Body of pancreas (tissue), 4 donors: ENCODE results near the gene DHX34. TPM values are rescaled to one million over a fixed set of nuclear protein-coding genes. Genes with fewer than 3 reads are reported as not detected.
"Not testable (repeated sequence)": the region's sequence is repeated elsewhere in the genome, so short reads cannot be mapped to it uniquely, and the experiment has no call there.

Source experiments
- ATAC-seq: fragments of 150-250 bp; one replicate; pipeline ENCODE4 v1.9.1; 2016
- DNase-seq, 4 donors: peaks; one replicate each; pipeline ENCODE4 v3.0.0-alpha.2; 2019
- H3K27ac ChIP-seq, 4 donors: fragments of 200-600 bp; sonication (generic); 1 replicate in 3 of 4; 2 replicates in 1 of 4; pipeline versions ENCODE4 v1.5.1 to v1.6.1; 2016 to 2019; ENCODE audit warnings: mild to moderate bottlenecking in 1 of 4, mixed read lengths in 1 of 4, moderate library complexity in 1 of 4
- H3K27me3 ChIP-seq, 2 donors: fragments of 200-600 bp; sonication (generic); one replicate each; pipeline ENCODE4 v1.6.0; 2016; ENCODE audit warnings: mild to moderate bottlenecking in 1 of 2
- H3K36me3 ChIP-seq, 2 donors: fragments of 200-600 bp; sonication (generic); replicated peaks in 1 of 2; 2 replicates each; pipeline ENCODE4 v1.5.1; 2016; ENCODE audit warnings: low read depth in 2 of 2; ENCODE audit not compliant: insufficient read depth in 1 of 2
- H3K4me1 ChIP-seq: fragments of 200-600 bp; sonication (generic); one replicate; pipeline ENCODE4 v1.6.0; 2016
- H3K4me3 ChIP-seq, 2 donors: fragments of 200-600 bp; sonication (generic); 1 replicate in 1 of 2; 2 replicates in 1 of 2; pipeline ENCODE4 v1.5.1; 2016 to 2019
- H3K9me3 ChIP-seq, 3 donors: fragments of 200-600 bp; sonication (generic); 1 replicate in 2 of 3; 2 replicates in 1 of 3; pipeline ENCODE4 v1.5.1; 2016
- CTCF ChIP-seq, 7 experiments: fragments of 450-650 bp in 4 of 7; fragments of 200-600 bp in 3 of 7; sonication (generic) in 3 of 7; IDR thresholded peaks; one replicate each; pipeline ENCODE4 v1.5.1; 2016 to 2019; ENCODE audit warnings: antibody characterized with exemption in 7 of 7
- POLR2A ChIP-seq, 3 donors: fragments of 450-650 bp; IDR thresholded peaks; one replicate each; pipeline ENCODE4 v1.6.1; 2016; ENCODE audit warnings: antibody characterized with exemption in 3 of 3, mild to moderate bottlenecking in 2 of 3
- WGBS, 2 donors: methylation state at CpG; one replicate each; pipeline ENCODE4 v1.1.5; 2017; 5-methylcytosine and 5-hydroxymethylcytosine counted together
- intact Hi-C: fragments of 100-400 bp; cut with DNase I; formaldehyde crosslinking; loops from one replicate; pipeline ENCODE4 v1.15.1; 2023
- total RNA-seq, 2 donors: library from RNA; depleted of rRNA; stranded (reverse); fragments of >200 nt; gene quantifications; one replicate each; pipeline ENCODE4 v1.1.0, GENCODE V29; 2016

Gene DHX34
- total RNA-seq, 2 donors from 2014 or later = 16.1 to 50.4 TPM

- Histone ChIP-seq H3K27me3 (no peaks in the 10 kb centered on the region), H3K27ac (no peak overlapping the region), H3K36me3 (peaks cover 7 to 37% of the 10 kb centered on the region in 2 donors), H3K4me3 (no peak overlapping the region), H3K9me3 (no peaks in the 10 kb centered on the region), H3K4me1 (peaks cover 12% of the 10 kb centered on the region)
- DNase-seq (no peak), ATAC-seq (no peak)
- WGBS, 2 donors = 92 to 93% methylated on average over 9 to 27 of the region's 28 CpGs
- intact Hi-C loops = no loop called here
- TF ChIP-seq POLR2A (IDR thresholded peaks at IDR 0.05) (no peak), CTCF (IDR thresholded peaks at IDR 0.05) (no peak)
These were observed 8.9 kb downstream of the DHX34 start for GRCh38 chr19:47357788-47358680.

- ATAC-seq = no peak
- TF ChIP-seq POLR2A (IDR thresholded peaks at IDR 0.05) (no peak), CTCF (IDR thresholded peaks at IDR 0.05) (no peak)
- H3K27ac ChIP-seq = no peak overlapping the region
These were observed 9.8 kb downstream of the DHX34 start for GRCh38 chr19:47358936-47359335.

GRCh38 chr19:47362321-47362720, 13.2 kb downstream of the DHX34 start:
- intact Hi-C loops = no loop called here
- H3K27ac ChIP-seq = no peak overlapping the region
- H3K27me3 ChIP-seq = no peaks in the 10 kb centered on the region
- H3K4me3 ChIP-seq = no peak overlapping the region
- no peaks in the 10 kb centered on the region for H3K9me3 ChIP-seq
- H3K4me1 ChIP-seq = no peaks in the 10 kb centered on the region
- DNase-seq = no peak
- TF ChIP-seq CTCF (IDR thresholded peaks at IDR 0.05) = no peak
- no peak for TF ChIP-seq POLR2A (IDR thresholded peaks at IDR 0.05)
- H3K36me3 ChIP-seq = peaks cover 7 to 25% of the 10 kb centered on the region in 2 donors
- ATAC-seq = no peak
- WGBS, 2 donors = 94 to 96% methylated on average over 19 to 21 of the region's 21 CpGs

More at GRCh38 chr19:47358936-47359335, 9.8 kb downstream of the DHX34 start:
- intact Hi-C loops = no loop called here
- no peak overlapping the region for H3K4me3 ChIP-seq
- H3K9me3 ChIP-seq = no peaks in the 10 kb centered on the region
- DNase-seq = no peak
- H3K27me3 ChIP-seq = no peaks in the 10 kb centered on the region
- 89% methylated on average over 6 of the region's 6 CpGs for WGBS, 2 donors
- H3K4me1 ChIP-seq = peaks cover 2% of the 10 kb centered on the region
- H3K36me3 ChIP-seq = peaks cover 7 to 37% of the 10 kb centered on the region in 2 donors

GRCh38 chr19:47363758-47364531, 14.8 kb downstream of the DHX34 start:
- 78 to 94% methylated on average over 10 to 13 of the region's 13 CpGs for WGBS, 2 donors
- Histone ChIP-seq H3K27ac (no peak overlapping the region), H3K9me3 (no peaks in the 10 kb centered on the region)

GRCh38 chr19:47365455-47365854, 16.3 kb downstream of the DHX34 start:
- H3K4me3 ChIP-seq, H3K4me1 ChIP-seq, H3K9me3 ChIP-seq, H3K27me3 ChIP-seq, DNase-seq, ATAC-seq, intact Hi-C loops, H3K27ac ChIP-seq: not testable (repeated sequence)
- 93 to 96% methylated on average over 6 to 10 of the region's 10 CpGs for WGBS, 2 donors
- peaks cover 0 to 23% of the 10 kb centered on the region in 2 donors for H3K36me3 ChIP-seq

More at GRCh38 chr19:47363758-47364531, 14.8 kb downstream of the DHX34 start:
- Histone ChIP-seq H3K4me1 (no peaks in the 10 kb centered on the region), H3K4me3 (no peak overlapping the region), H3K36me3 (peaks cover 0 to 17% of the 10 kb centered on the region in 2 donors), H3K27me3 (no peaks in the 10 kb centered on the region)
- no peak for TF ChIP-seq POLR2A (IDR thresholded peaks at IDR 0.05)
- TF ChIP-seq CTCF (IDR thresholded peaks at IDR 0.05) = no peak
- ATAC-seq (no peak), DNase-seq (no peak)
- intact Hi-C loops = no loop called here
